Measurements from ENCODE around the gene NFKBIE. TPM values are rescaled to one million over a fixed set of nuclear protein-coding genes. Genes with fewer than 3 reads are reported as not detected.

The NFKBIE gene
- total RNA-seq, 6 experiments from 2014 or later, result 2.5 to 30.2 (median 10.8) TPM

- H3K9me3 ChIP-seq, result no peaks in the 10 kb centered on the region
- H3K4me1 ChIP-seq, result peaks cover 0 to 16% (median 7%) of the 10 kb centered on the region in 4 donors
- ATAC-seq (no peak), DNase-seq (peak in 1 of 3 donors; percentile 52)
- 39% methylated on average over 4 of the region's 7 CpGs for WGBS (ENCODE audit: insufficient coverage, low coverage, low lambda C conversion rate, missing lambda C conversion rate)
- intact Hi-C loops (cut with DNase I), result no loop called here
- H3K27me3 ChIP-seq, result no peaks in the 10 kb centered on the region
- TF ChIP-seq POLR2A (IDR thresholded peaks at IDR 0.05), result no peak
- TF ChIP-seq, protein P1, sequence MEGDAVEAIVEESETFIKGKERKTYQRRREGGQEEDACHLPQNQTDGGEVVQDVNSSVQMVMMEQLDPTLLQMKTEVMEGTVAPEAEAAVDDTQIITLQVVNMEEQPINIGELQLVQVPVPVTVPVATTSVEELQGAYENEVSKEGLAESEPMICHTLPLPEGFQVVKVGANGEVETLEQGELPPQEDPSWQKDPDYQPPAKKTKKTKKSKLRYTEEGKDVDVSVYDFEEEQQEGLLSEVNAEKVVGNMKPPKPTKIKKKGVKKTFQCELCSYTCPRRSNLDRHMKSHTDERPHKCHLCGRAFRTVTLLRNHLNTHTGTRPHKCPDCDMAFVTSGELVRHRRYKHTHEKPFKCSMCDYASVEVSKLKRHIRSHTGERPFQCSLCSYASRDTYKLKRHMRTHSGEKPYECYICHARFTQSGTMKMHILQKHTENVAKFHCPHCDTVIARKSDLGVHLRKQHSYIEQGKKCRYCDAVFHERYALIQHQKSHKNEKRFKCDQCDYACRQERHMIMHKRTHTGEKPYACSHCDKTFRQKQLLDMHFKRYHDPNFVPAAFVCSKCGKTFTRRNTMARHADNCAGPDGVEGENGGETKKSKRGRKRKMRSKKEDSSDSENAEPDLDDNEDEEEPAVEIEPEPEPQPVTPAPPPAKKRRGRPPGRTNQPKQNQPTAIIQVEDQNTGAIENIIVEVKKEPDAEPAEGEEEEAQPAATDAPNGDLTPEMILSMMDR (IDR thresholded peaks at IDR 0.05), result no peak
- peaks cover 0 to 11% (median 0%) of the 10 kb centered on the region in 4 donors for H3K36me3 ChIP-seq
- peak overlapping the region in 2 of 3 donors; percentile 67 to 97 for H3K4me3 ChIP-seq
- peak overlapping the region in 2 of 3 donors; percentile 58 to 88 for H3K27ac ChIP-seq
Measured at GRCh38 chr6:44262467-44263353, 2.6 kb downstream of the NFKBIE start.

DNA sequence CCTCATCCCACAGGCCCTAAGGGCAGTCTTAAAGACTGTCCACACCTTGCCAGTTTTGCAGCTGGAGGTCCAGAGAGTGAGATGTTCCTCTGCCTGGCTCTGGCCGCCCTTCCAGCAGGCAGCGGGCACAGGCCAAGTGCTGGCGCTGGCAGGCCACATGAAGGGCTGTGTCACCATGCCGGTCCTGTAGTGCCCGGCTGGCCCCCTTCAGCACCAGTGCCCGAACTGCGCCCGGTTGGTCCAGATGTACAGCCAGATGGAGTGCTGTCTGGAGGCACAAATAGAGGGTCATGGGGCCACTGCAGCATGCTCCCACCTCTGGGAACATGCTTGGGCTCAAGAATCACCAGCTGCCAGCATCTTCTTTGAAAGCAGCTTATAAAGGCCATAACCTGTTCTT is 3.8 kb downstream of the NFKBIE start:
- intact Hi-C loops (cut with DNase I), result no loop called here
- Histone ChIP-seq H3K4me1 (peaks cover 0 to 18% (median 7%) of the 10 kb centered on the region in 4 donors), H3K27me3 (no peaks in the 10 kb centered on the region), H3K36me3 (peaks cover 0 to 11% (median 0%) of the 10 kb centered on the region in 4 donors), H3K9me3 (no peaks in the 10 kb centered on the region), H3K27ac (no peak overlapping the region), H3K4me3 (no peak overlapping the region)
- TF ChIP-seq, protein P1 (IDR thresholded peaks at IDR 0.05), result no peak
- no peak for TF ChIP-seq POLR2A (IDR thresholded peaks at IDR 0.05)
- no peak for ATAC-seq
- DNase-seq, result peak in 1 of 3 donors; percentile 49
- 60% methylated on average over 1 of the region's 8 CpGs for WGBS (ENCODE audit: insufficient coverage, low coverage, low lambda C conversion rate, missing lambda C conversion rate)

DNA sequence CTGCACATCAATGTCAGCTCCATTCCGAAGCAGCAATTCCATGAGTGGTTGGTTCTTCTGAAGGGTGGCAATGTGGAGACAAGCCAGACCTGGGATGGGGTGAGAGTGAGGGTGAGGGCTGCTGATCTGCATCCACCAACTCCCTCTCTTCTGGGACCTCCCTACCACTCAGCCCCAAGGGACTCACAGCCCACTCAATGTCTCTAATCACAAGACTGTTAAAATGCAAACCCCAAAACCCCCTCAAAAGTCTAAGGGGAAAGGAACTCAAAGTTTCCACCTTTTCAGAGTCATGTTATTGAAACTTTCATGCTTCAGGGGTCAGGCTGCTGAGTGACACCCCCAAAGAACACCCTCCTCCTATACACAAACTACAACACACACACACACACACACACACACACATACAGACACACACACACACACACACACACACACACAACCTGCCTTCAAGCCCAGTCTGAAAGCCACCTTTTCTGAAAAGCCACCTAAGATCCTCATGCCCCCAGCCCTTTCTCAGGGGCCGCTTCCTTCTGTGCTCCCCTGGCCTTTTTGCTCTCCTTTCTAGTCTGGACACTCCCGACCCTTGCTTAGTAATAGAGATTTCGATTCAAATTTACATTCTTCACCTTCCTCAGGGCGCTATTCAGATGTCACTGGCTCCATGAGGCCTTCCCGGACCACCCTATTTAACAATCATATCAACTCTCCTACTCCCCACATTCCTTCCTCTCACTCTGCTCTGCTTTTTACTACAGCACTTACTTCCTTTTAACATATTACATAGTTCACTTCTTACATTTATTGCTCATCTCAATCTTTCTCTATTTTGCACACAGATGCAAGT is 4.7 kb downstream of the NFKBIE start:
- Histone ChIP-seq H3K27me3 (no peaks in the 10 kb centered on the region), H3K4me3 (no peak overlapping the region), H3K27ac (no peak overlapping the region), H3K36me3 (peaks cover 0 to 11% (median 0%) of the 10 kb centered on the region in 4 donors), H3K4me1 (peaks cover 0 to 25% (median 7%) of the 10 kb centered on the region in 4 donors), H3K9me3 (no peaks in the 10 kb centered on the region)
- ATAC-seq, result no peak
- DNase-seq, result no peak
- TF ChIP-seq, protein P1 (IDR thresholded peaks at IDR 0.05), result no peak
- no peak for TF ChIP-seq POLR2A (IDR thresholded peaks at IDR 0.05)
- intact Hi-C loops (cut with DNase I), result no loop called here
- WGBS (ENCODE audit: insufficient coverage, low coverage, low lambda C conversion rate, missing lambda C conversion rate), result 88% methylated on average over 6 of the region's 6 CpGs

DNA sequence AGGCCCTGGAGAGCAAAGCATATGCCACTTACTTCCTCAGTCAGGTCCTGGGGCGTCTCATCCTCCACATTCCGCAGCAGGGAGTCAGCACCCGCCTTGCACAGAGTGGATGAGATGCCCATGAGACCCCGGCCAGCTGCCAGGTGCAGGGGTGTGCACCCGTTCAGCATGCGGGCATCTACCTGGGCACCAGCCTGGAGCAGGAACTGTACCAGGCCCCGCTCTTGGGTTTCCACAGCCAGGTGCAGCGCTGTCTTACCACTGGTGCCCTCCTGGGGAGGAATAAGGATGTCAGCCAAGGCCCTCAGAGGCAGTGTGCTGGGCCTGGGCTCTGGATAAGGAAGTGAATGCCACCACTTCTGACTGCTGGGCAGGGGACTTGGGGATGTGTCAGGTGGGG is 5.3 kb downstream of the NFKBIE start:
- H3K4me3 ChIP-seq, result no peak overlapping the region
- peaks cover 0 to 13% (median 0%) of the 10 kb centered on the region in 4 donors for H3K36me3 ChIP-seq
- H3K9me3 ChIP-seq, result no peaks in the 10 kb centered on the region
- ATAC-seq (no peak), DNase-seq (peak in 2 of 3 donors; percentile 23 to 53)
- peaks cover 0 to 25% (median 7%) of the 10 kb centered on the region in 4 donors for H3K4me1 ChIP-seq
- no peaks in the 10 kb centered on the region for H3K27me3 ChIP-seq
- TF ChIP-seq, protein P1 (IDR thresholded peaks at IDR 0.05), result no peak
- 90% methylated on average over 6 of the region's 8 CpGs for WGBS (ENCODE audit: insufficient coverage, low coverage, low lambda C conversion rate, missing lambda C conversion rate)
- intact Hi-C loops (cut with DNase I), result no loop called here
- H3K27ac ChIP-seq, result no peak overlapping the region

Measured in right lobe of liver (tissue), 6 donors.